GM19397 (cell line): Measurements from ENCODE around the gene FAM110D.
A peak's percentile ranks its signal among the peaks of the same experiment; 100 is the strongest.

Experiments used
- ATAC-seq: cut with Tn5 transposase; IDR thresholded peaks from one replicate; pipeline ENCODE4 v1.9.1; 2021; ENCODE audit warnings: mild to moderate bottlenecking, moderate library complexity; ENCODE audit not compliant: unreplicated experiment

The FAM110D gene

GRCh38 chr1:26161415-26162219 is 2.7 kb downstream of the FAM110D start:
- ATAC-seq: no peak

GRCh38 chr1:26162220-26162709 is 3.4 kb downstream of the FAM110D start:
- ATAC-seq: no peak

GRCh38 chr1:26163684-26164035 is 4.8 kb downstream of the FAM110D start:
- ATAC-seq: no peak

- ATAC-seq: no peak
These were observed 5.4 kb downstream of the FAM110D start for GRCh38 chr1:26164036-26164860.

- no peak for ATAC-seq
These were observed 6.3 kb downstream of the FAM110D start for GRCh38 chr1:26164861-26165842.

GRCh38 chr1:26166719-26167281 is 7.9 kb downstream of the FAM110D start:
- ATAC-seq: no peak

- no peak for ATAC-seq
These were observed 9.7 kb downstream of the FAM110D start, which contains the start of gene C1orf232 for GRCh38 chr1:26168410-26169197. Gene C1orf232, minus strand, starts transcription at chr1:26168963. Its CDS starts 464 bp downstream, at chr1:26168499.

- ATAC-seq: no peak
These were observed 10.3 kb downstream of the FAM110D start for GRCh38 chr1:26169198-26169554.

- peak; percentile 87 for ATAC-seq
These were observed 11.0 kb downstream of the FAM110D start, which contains the start of gene ZNF593 for GRCh38 chr1:26169669-26170471. Gene ZNF593, plus strand, starts transcription at chr1:26169908. Its CDS starts 76 bp downstream, at chr1:26169984.

- ATAC-seq: no peak
These were observed 11.6 kb downstream of the FAM110D start for GRCh38 chr1:26170472-26170821.

GRCh38 chr1:26171084-26172072 is 12.5 kb downstream of the FAM110D start, which contains the start of gene ZNF593OS:
Gene ZNF593OS, minus strand, starts transcription at chr1:26171832. Its CDS starts 171 bp downstream, at chr1:26171661.
- ATAC-seq: no peak

- ATAC-seq: no peak
These were observed 16.5 kb downstream of the FAM110D start for GRCh38 chr1:26175346-26175745.

- no peak for ATAC-seq
These were observed 18.4 kb downstream of the FAM110D start, which contains the start of gene CNKSR1 for GRCh38 chr1:26177182-26177684. Gene CNKSR1, plus strand, starts transcription at chr1:26177491. Its CDS starts 57 bp downstream, at chr1:26177548.

GRCh38 chr1:26180010-26180506 is 21.2 kb downstream of the FAM110D start:
- ATAC-seq: no peak

GRCh38 chr1:26181586-26182382 is 22.9 kb downstream of the FAM110D start:
- ATAC-seq: no peak

GRCh38 chr1:26182383-26182696 is 23.5 kb downstream of the FAM110D start:
- no peak for ATAC-seq
